Breast epithelium (tissue), 3 donors: ENCODE results near the gene MFSD11.
"Not testable (repeated sequence)": the region's sequence is repeated elsewhere in the genome, so short reads cannot be mapped to it uniquely, and the experiment has no call there.

ENCODE experiments used
- POLR2A ChIP-seq: fragments of 450-650 bp; IDR thresholded peaks from one replicate; pipeline ENCODE4 v1.6.1; 2016; ENCODE audit warnings: antibody characterized with exemption, mild to moderate bottlenecking, moderate library complexity
- TF ChIP-seq, protein P1 (sequence below), 3 donors: fragments of 450-650 bp; IDR thresholded peaks; one replicate each; pipeline ENCODE4 v1.5.1; 2016 to 2017; ENCODE audit warnings: antibody characterized with exemption in 3 of 3, mild to moderate bottlenecking in 3 of 3, moderate library complexity in 3 of 3

DNA sequence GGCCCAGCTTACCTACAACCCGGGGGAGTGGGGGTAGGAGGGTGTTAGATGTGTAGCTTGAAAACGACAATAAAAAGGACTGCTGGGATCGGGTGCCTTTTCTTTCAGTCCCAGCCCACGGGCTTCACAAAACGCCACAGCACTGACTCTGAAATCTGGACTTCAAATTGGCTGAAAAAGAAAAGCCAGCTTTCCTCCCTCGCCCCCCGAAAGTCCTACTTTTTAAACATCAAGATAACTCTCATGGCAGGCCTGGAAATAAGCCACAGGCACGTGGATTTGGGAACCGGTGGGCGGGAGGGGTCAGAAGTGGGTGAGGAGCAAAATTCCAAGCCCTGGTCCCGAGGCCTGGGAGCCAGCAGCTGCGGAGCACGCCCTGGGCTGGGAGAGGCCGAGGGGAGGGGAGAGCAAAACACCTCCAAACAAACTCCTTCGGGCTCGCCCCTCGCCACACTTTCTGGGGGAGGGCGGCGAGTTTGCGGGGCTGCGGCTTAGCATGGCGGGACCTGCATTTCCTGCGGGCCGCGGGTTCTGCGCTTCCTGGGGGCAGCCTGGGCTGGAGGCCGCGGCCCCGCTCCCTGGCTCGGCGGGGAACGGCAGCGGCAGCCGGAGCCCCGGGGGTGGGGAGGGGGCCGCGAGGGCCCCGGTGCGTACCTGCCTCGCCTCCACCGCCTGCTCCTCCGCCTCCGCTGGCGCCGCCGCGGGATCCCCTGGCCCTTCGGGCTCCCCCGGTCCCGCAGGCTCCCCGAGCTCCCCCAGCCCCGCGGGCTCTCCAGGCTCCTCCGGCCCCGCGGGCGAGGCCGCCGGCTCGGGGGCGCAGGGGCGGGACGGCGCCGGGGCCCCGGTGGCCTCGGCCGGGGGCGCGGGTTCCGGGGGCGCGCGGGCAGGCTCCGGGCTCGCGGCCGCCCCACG is 27.7 kb upstream of the MFSD11 start:
- TF ChIP-seq, protein P1, sequence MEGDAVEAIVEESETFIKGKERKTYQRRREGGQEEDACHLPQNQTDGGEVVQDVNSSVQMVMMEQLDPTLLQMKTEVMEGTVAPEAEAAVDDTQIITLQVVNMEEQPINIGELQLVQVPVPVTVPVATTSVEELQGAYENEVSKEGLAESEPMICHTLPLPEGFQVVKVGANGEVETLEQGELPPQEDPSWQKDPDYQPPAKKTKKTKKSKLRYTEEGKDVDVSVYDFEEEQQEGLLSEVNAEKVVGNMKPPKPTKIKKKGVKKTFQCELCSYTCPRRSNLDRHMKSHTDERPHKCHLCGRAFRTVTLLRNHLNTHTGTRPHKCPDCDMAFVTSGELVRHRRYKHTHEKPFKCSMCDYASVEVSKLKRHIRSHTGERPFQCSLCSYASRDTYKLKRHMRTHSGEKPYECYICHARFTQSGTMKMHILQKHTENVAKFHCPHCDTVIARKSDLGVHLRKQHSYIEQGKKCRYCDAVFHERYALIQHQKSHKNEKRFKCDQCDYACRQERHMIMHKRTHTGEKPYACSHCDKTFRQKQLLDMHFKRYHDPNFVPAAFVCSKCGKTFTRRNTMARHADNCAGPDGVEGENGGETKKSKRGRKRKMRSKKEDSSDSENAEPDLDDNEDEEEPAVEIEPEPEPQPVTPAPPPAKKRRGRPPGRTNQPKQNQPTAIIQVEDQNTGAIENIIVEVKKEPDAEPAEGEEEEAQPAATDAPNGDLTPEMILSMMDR (IDR thresholded peaks at IDR 0.05) = not testable (repeated sequence)
- TF ChIP-seq POLR2A = not testable (repeated sequence)
